ENCODE measurements around the gene RAB33A.
"Not testable (repeated sequence)": the region's sequence is repeated elsewhere in the genome, so short reads cannot be mapped to it uniquely, and the experiment has no call there.

The RAB33A gene

GRCh38 chrX:130173190-130173895 lies 1.6 kb downstream of the RAB33A start:
- DNase-seq, result no peak

GRCh38 chrX:130174045-130174704 lies 2.4 kb downstream of the RAB33A start:
- DNase-seq, result no peak

- DNase-seq, result no peak
Observed at GRCh38 chrX:130174937-130175336, 3.2 kb downstream of the RAB33A start.

GRCh38 chrX:130176354-130176776 lies 4.6 kb downstream of the RAB33A start:
- no peak for DNase-seq

- DNase-seq, result no peak
Observed at GRCh38 chrX:130176942-130177341, 5.2 kb downstream of the RAB33A start.

- no peak for DNase-seq
Observed at GRCh38 chrX:130179170-130179569, 7.4 kb downstream of the RAB33A start.

- no peak for DNase-seq
Observed at GRCh38 chrX:130179579-130180215, 7.9 kb downstream of the RAB33A start.

GRCh38 chrX:130184168-130184567 lies 12.4 kb downstream of the RAB33A start:
- no peak for DNase-seq

- DNase-seq, result no peak
Observed at GRCh38 chrX:130184857-130185256, 13.1 kb downstream of the RAB33A start.

GRCh38 chrX:130186651-130187050 lies 14.9 kb downstream of the RAB33A start:
- DNase-seq, result peak; percentile 23

- DNase-seq, result no peak
Observed at GRCh38 chrX:130190801-130191200, 19.0 kb downstream of the RAB33A start.

GRCh38 chrX:130196466-130196865 lies 24.7 kb downstream of the RAB33A start:
- no peak for DNase-seq

GRCh38 chrX:130197464-130197863 lies 25.7 kb downstream of the RAB33A start:
- DNase-seq, result no peak

GRCh38 chrX:130204647-130205046 lies 32.9 kb downstream of the RAB33A start:
- no peak for DNase-seq

GRCh38 chrX:130211415-130212186 lies 39.8 kb downstream of the RAB33A start:
- DNase-seq, result no peak

- DNase-seq, result no peak
Observed at GRCh38 chrX:130212371-130212770, 40.6 kb downstream of the RAB33A start.

GRCh38 chrX:130213376-130213775 lies 41.6 kb downstream of the RAB33A start:
- no peak for DNase-seq

- no peak for DNase-seq
Observed at GRCh38 chrX:130216320-130216719, 44.6 kb downstream of the RAB33A start.

- DNase-seq, result no peak
Observed at GRCh38 chrX:130224810-130225209, 53.0 kb downstream of the RAB33A start.

- no peak for DNase-seq
Observed at GRCh38 chrX:130228871-130229270, 57.1 kb downstream of the RAB33A start.

GRCh38 chrX:130231184-130231583 lies 59.4 kb downstream of the RAB33A start:
- DNase-seq, result not testable (repeated sequence)
